HG02870 (cell line): Measurements from ENCODE around the gene SAP130.

Experiments
- ATAC-seq: cut with Tn5 transposase; IDR thresholded peaks from one replicate; pipeline ENCODE4 v1.9.1; 2021; ENCODE audit warnings: mild to moderate bottlenecking, moderate library complexity; ENCODE audit not compliant: unreplicated experiment

SAP130 gene

GRCh38 chr2:127901339-127902056 lies 126.4 kb downstream of the SAP130 start:
- no peak for ATAC-seq

GRCh38 chr2:127897531-127898211 lies 130.2 kb downstream of the SAP130 start:
- no peak for ATAC-seq

GRCh38 chr2:127893494-127893893 lies 134.4 kb downstream of the SAP130 start:
- no peak for ATAC-seq

DNA sequence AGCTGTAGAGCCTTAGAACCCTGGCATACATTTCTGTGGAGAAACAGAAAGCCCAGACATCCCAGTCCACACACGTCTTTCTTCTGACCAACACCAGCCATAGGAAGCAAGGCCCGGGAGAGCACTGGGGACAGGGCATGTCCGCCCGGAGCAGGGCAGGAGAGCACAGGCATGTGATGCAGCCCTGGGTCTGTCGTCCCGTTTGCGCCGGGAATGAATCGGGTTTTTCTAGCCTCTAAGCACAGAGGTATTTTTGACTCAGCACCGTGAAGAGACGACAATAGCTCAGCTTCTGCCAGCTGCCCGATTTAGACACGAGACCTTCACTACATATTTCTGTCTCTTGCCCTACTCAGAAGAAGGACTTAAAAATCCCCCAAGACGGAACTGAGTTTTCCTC lies 134.8 kb downstream of the SAP130 start:
- no peak for ATAC-seq

DNA sequence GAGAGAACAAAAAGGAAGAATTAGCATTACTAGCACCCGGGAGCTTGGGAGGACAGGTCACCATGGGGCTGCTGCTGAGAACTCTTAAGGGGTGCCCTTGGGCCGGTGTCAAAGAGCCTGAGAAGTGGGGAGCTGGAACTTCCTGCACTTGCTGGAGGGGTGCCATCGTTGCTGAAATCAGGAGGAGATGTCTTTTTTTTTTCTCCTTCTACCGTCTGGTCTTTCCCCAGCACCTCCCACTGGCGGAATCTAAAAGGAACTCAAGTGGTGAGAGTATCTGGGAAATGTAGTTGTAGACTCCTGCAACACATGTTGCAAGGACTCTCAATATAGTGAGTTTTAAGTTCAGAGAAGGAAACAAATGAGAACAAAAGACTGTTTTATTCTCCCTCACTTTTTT lies 136.0 kb downstream of the SAP130 start:
- no peak for ATAC-seq
